Osteocyte (in vitro differentiated cells): Measurements from ENCODE around the gene PTN. TPM values are rescaled to one million over a fixed set of nuclear protein-coding genes. Genes with fewer than 3 reads are reported as not detected.

ENCODE experiments used
- DNase-seq: peaks from one replicate; pipeline ENCODE4 v3.0.0; 2021; ENCODE audit warnings: mixed read lengths; ENCODE audit not compliant: unreplicated experiment; ENCODE audit errors: extremely low spot score
- H3K27ac Mint-ChIP-seq: one replicate; pipeline ENCODE4 v1.8.0; 2021; ENCODE audit warnings: mild to moderate bottlenecking, mixed read lengths; ENCODE audit not compliant: unreplicated experiment
- H3K27me3 Mint-ChIP-seq: one replicate; pipeline ENCODE4 v1.8.0; 2021; ENCODE audit warnings: mixed read lengths; ENCODE audit not compliant: unreplicated experiment
- H3K36me3 Mint-ChIP-seq: one replicate; pipeline ENCODE4 v1.8.0; 2021; ENCODE audit warnings: mixed read lengths; ENCODE audit not compliant: unreplicated experiment
- H3K4me1 Mint-ChIP-seq: one replicate; pipeline ENCODE4 v1.8.0; 2021; ENCODE audit warnings: mixed read lengths; ENCODE audit not compliant: unreplicated experiment
- H3K4me3 Mint-ChIP-seq: one replicate; pipeline ENCODE4 v1.8.0; 2021; ENCODE audit warnings: mild to moderate bottlenecking, moderate library complexity, mixed read lengths; ENCODE audit not compliant: unreplicated experiment
- H3K9me3 Mint-ChIP-seq: one replicate; pipeline ENCODE4 v1.8.0; 2021; ENCODE audit warnings: mixed read lengths; ENCODE audit not compliant: unreplicated experiment
- CTCF ChIP-seq: fragments of 200-600 bp; sonication (generic); IDR thresholded peaks from 2 replicates; pipeline ENCODE4 v1.5.0; 2021; ENCODE audit warnings: antibody characterized with exemption, mild to moderate bottlenecking, moderate library complexity
- total RNA-seq: library from RNA; stranded (reverse); gene quantifications from 2 replicates; pipeline ENCODE4 v1.2.1, GENCODE V29; 2021

PTN gene
- total RNA-seq, 1 donor from 2014 or later, result 77.8 TPM

- TF ChIP-seq CTCF, result no peak
- H3K36me3 Mint-ChIP-seq, result peaks cover 6% of the 10 kb centered on the region
These were observed 54.4 kb downstream of the PTN start for GRCh38 chr7:137289101-137289500.

GRCh38 chr7:137287651-137288258 lies 55.8 kb downstream of the PTN start:
- DNase-seq, result no peak
- Mint-ChIP-seq H3K36me3 (peaks cover 6% of the 10 kb centered on the region), H3K4me1 (peaks cover 3% of the 10 kb centered on the region), H3K9me3 (no peaks in the 10 kb centered on the region), H3K27me3 (no peaks in the 10 kb centered on the region), H3K27ac (no peak overlapping the region), H3K4me3 (no peak overlapping the region)
- TF ChIP-seq CTCF, result peak; percentile 41

More at GRCh38 chr7:137289101-137289500, 54.4 kb downstream of the PTN start:
- Mint-ChIP-seq H3K27me3 (no peaks in the 10 kb centered on the region), H3K4me1 (no peaks in the 10 kb centered on the region), H3K9me3 (no peaks in the 10 kb centered on the region), H3K27ac (no peak overlapping the region), H3K4me3 (no peak overlapping the region)
- no peak for DNase-seq

- no peaks in the 10 kb centered on the region for H3K9me3 Mint-ChIP-seq
- H3K27me3 Mint-ChIP-seq, result no peaks in the 10 kb centered on the region
- H3K4me1 Mint-ChIP-seq, result peaks cover 16% of the 10 kb centered on the region
- H3K4me3 Mint-ChIP-seq, result no peak overlapping the region
- no peak for TF ChIP-seq CTCF
- H3K36me3 Mint-ChIP-seq, result no peaks in the 10 kb centered on the region
- H3K27ac Mint-ChIP-seq, result no peak overlapping the region
- no peak for DNase-seq
These were observed 60.4 kb downstream of the PTN start for GRCh38 chr7:137283153-137283552.

- Mint-ChIP-seq H3K9me3 (no peaks in the 10 kb centered on the region), H3K36me3 (no peaks in the 10 kb centered on the region), H3K27ac (peak overlapping the region; percentile 5), H3K27me3 (no peaks in the 10 kb centered on the region), H3K4me3 (no peak overlapping the region), H3K4me1 (peaks cover 16% of the 10 kb centered on the region)
- no peak for TF ChIP-seq CTCF
- DNase-seq, result no peak
These were observed 61.5 kb downstream of the PTN start for GRCh38 chr7:137282043-137282442.

GRCh38 chr7:137276189-137276588 lies 67.3 kb downstream of the PTN start:
- no peaks in the 10 kb centered on the region for H3K27me3 Mint-ChIP-seq
- no peaks in the 10 kb centered on the region for H3K9me3 Mint-ChIP-seq
- DNase-seq, result no peak
- H3K27ac Mint-ChIP-seq, result no peak overlapping the region
- TF ChIP-seq CTCF, result no peak
- peaks cover 3% of the 10 kb centered on the region for H3K4me1 Mint-ChIP-seq
- H3K4me3 Mint-ChIP-seq, result no peak overlapping the region
- H3K36me3 Mint-ChIP-seq, result no peaks in the 10 kb centered on the region
